H54 (cell line): ENCODE results near the gene HMGXB4.

Experiments
- DNase-seq: peaks from one replicate; pipeline ENCODE4 v3.0.0; 2011; ENCODE audit warnings: low spot score, mixed read lengths; ENCODE audit not compliant: insufficient read length
- FAIRE-seq: peaks from 3 replicates; lab custom pipeline; 2011; peaks lifted over from hg19 to GRCh38; lab: Jason Lieb, UNC
- POLR2A ChIP-seq: IDR thresholded peaks from 2 replicates; pipeline ENCODE4 v1.6.1; 2011; ENCODE audit warnings: low read depth, mild to moderate bottlenecking, low read length

The HMGXB4 gene

GRCh38 chr22:35257321-35258190 is at the start of gene HMGXB4:
Gene HMGXB4 (plus strand): TSS chr22:35257493. CDS start chr22:35262391, 4,898 bp downstream.
- DNase-seq: peak; percentile 72
- TF ChIP-seq POLR2A: peak; percentile 43
- FAIRE-seq: no peak

GRCh38 chr22:35208003-35208402 is 49.3 kb upstream of the HMGXB4 start:
- no peak for TF ChIP-seq POLR2A
- no peak for FAIRE-seq

GRCh38 chr22:35209203-35209602 is 48.1 kb upstream of the HMGXB4 start:
- no peak for TF ChIP-seq POLR2A
- FAIRE-seq (no peak), DNase-seq (no peak)

More at GRCh38 chr22:35208003-35208402, 49.3 kb upstream of the HMGXB4 start:
- no peak for DNase-seq

GRCh38 chr22:35212009-35212408 is 45.3 kb upstream of the HMGXB4 start:
- FAIRE-seq (peak; percentile 79), DNase-seq (peak; percentile 33)
- no peak for TF ChIP-seq POLR2A

- DNase-seq (no peak), FAIRE-seq (no peak)
- no peak for TF ChIP-seq POLR2A
Observed at GRCh38 chr22:35212996-35213395, 44.3 kb upstream of the HMGXB4 start.

- DNase-seq (no peak), FAIRE-seq (no peak)
- TF ChIP-seq POLR2A: no peak
Observed at GRCh38 chr22:35214968-35215367, 42.3 kb upstream of the HMGXB4 start.

- DNase-seq: no peak
- FAIRE-seq: no peak
- no peak for TF ChIP-seq POLR2A
Observed at GRCh38 chr22:35215993-35216392, 41.3 kb upstream of the HMGXB4 start.

- DNase-seq (no peak), FAIRE-seq (no peak)
- TF ChIP-seq POLR2A: no peak
Observed at GRCh38 chr22:35217527-35217926, 39.8 kb upstream of the HMGXB4 start.

GRCh38 chr22:35218079-35218478 is 39.2 kb upstream of the HMGXB4 start:
- no peak for DNase-seq
- TF ChIP-seq POLR2A: no peak
- FAIRE-seq: no peak

GRCh38 chr22:35219012-35219411 is 38.3 kb upstream of the HMGXB4 start:
- FAIRE-seq: peak; percentile 67
- peak; percentile 41 for DNase-seq
- no peak for TF ChIP-seq POLR2A

- no peak for DNase-seq
- FAIRE-seq: no peak
- TF ChIP-seq POLR2A: no peak
Observed at GRCh38 chr22:35220221-35220620, 37.1 kb upstream of the HMGXB4 start.

GRCh38 chr22:35225010-35225409 is 32.3 kb upstream of the HMGXB4 start:
- TF ChIP-seq POLR2A: no peak
- FAIRE-seq (no peak), DNase-seq (no peak)

GRCh38 chr22:35226958-35227647 is 30.2 kb upstream of the HMGXB4 start:
- TF ChIP-seq POLR2A: no peak
- FAIRE-seq: no peak

GRCh38 chr22:35229865-35230264 is 27.4 kb upstream of the HMGXB4 start:
- no peak for FAIRE-seq
- TF ChIP-seq POLR2A: no peak
- no peak for DNase-seq

More at GRCh38 chr22:35226958-35227647, 30.2 kb upstream of the HMGXB4 start:
- no peak for DNase-seq
